NB4 (cell line): Measurements from ENCODE around the gene LCORL.
"Not testable (repeated sequence)": the region's sequence is repeated elsewhere in the genome, so short reads cannot be mapped to it uniquely, and the experiment has no call there.

Experiments
- DNase-seq: peaks from one replicate; pipeline ENCODE4 v3.0.0; 2010; ENCODE audit warnings: low read depth
- H3K4me3 ChIP-seq: one replicate; pipeline ENCODE4 v1.5.1; 2011; ENCODE audit warnings: mild to moderate bottlenecking, low read depth, low read length, moderate library complexity
- MYC ChIP-seq: IDR thresholded peaks from 2 replicates; pipeline ENCODE4 v1.6.1; 2011; ENCODE audit warnings: low read depth, low read length
- POLR2A ChIP-seq: IDR thresholded peaks from 2 replicates; pipeline ENCODE4 v1.6.1; 2011; ENCODE audit warnings: mild to moderate bottlenecking; ENCODE audit not compliant: insufficient read length; ENCODE audit errors: extremely low read depth
- TF ChIP-seq, protein P1 (sequence below): IDR thresholded peaks from 2 replicates; pipeline ENCODE4 v1.6.1; 2011; ENCODE audit warnings: low read depth, low read length
- TF ChIP-seq, protein P2 (sequence below): IDR thresholded peaks from one replicate; pipeline ENCODE4 v1.5.1; 2012; ENCODE audit warnings: low read depth, low read length

The LCORL gene

DNA sequence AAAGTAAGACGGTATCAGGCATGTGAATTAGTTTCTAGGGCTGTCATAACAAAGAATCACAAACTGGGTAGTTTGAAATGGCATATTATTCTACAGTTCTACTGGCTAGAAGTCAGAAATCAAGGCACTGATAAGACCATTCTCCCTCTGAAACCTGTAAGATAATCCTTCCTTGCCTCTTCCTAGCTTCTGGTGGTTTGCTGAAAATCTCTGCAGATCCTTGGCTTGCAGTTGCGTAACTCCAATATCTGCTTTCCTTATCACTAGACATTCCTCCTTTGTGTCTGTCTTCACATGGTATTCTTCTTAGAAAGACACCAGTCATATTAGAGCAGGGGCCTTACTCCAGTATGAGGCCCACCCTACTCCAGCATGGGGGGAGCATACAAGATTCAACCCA lies 19.6 kb upstream of the LCORL start:
- H3K4me3 ChIP-seq, result no peak overlapping the region
- DNase-seq, result no peak
- TF ChIP-seq MYC, result no peak
- TF ChIP-seq POLR2A, result no peak
- TF ChIP-seq, protein P1, sequence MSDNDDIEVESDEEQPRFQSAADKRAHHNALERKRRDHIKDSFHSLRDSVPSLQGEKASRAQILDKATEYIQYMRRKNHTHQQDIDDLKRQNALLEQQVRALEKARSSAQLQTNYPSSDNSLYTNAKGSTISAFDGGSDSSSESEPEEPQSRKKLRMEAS, result no peak
- TF ChIP-seq, protein P2, sequence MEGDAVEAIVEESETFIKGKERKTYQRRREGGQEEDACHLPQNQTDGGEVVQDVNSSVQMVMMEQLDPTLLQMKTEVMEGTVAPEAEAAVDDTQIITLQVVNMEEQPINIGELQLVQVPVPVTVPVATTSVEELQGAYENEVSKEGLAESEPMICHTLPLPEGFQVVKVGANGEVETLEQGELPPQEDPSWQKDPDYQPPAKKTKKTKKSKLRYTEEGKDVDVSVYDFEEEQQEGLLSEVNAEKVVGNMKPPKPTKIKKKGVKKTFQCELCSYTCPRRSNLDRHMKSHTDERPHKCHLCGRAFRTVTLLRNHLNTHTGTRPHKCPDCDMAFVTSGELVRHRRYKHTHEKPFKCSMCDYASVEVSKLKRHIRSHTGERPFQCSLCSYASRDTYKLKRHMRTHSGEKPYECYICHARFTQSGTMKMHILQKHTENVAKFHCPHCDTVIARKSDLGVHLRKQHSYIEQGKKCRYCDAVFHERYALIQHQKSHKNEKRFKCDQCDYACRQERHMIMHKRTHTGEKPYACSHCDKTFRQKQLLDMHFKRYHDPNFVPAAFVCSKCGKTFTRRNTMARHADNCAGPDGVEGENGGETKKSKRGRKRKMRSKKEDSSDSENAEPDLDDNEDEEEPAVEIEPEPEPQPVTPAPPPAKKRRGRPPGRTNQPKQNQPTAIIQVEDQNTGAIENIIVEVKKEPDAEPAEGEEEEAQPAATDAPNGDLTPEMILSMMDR, result no peak

DNA sequence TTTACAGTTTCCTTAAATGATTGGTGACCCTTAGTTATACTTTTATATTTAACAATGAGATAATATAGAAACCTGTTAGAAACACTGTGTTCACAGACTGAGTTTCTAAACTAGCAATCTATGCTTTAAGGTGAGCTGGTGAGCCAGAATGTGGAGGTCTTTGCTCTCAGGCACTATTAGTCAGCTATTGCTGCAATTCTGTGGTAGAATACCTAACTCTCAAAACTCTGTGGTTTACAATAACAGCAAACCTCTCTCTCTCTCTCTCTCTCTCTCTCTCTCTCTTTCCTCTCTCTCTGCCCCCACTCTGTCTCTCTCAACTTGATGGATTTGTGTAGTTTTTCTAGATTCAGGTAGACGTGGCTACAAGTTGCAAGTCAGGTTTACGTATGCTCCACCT lies 17.6 kb upstream of the LCORL start:
- peak; percentile 60 for DNase-seq
- TF ChIP-seq, protein P2, result no peak
- TF ChIP-seq, protein P1, result no peak
- no peak for TF ChIP-seq POLR2A
- no peak for TF ChIP-seq MYC
- H3K4me3 ChIP-seq, result no peak overlapping the region

DNA sequence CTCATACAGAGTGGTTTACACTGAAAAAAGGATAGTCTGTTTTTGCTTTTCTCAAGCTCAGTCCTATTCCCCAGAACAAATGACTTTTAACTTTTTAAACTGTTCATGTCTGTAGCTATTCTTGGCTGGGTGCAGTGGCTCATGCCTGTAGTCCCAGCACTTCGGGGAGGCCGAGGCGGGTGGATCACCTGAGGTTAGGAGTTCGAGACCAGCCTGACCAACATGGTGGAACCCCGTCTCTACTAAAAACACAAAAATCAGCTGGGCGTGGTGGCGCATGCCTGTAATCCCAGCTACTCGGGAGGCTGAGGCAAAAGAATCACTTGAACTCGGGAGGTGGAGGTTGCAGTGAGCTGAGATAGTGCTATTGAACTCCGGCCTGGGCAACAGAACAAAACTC lies 14.8 kb upstream of the LCORL start:
- not testable (repeated sequence) for H3K4me3 ChIP-seq, DNase-seq

DNA sequence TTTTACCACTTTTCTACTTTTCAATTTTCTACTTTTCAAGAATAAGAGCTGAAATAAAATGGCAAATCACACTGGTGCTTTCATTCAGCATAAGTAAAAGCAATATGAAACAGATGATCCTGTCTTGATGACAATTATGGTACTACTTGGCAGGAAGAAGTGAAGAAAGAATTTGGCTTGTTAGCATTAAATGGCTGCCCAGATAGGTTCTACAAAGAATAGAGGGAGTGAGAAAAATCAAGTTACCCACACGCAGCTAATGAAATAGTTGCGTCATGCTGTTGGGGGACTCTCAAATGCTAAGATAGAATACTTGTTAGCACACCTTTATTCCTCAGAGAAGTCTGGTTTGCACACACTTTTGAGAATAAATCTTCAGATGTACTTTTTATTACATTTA lies 12.5 kb upstream of the LCORL start:
- peak; percentile 46 for DNase-seq
- H3K4me3 ChIP-seq, result no peak overlapping the region
- TF ChIP-seq, protein P1, result no peak
- no peak for TF ChIP-seq MYC
- TF ChIP-seq, protein P2, result no peak
- no peak for TF ChIP-seq POLR2A

DNA sequence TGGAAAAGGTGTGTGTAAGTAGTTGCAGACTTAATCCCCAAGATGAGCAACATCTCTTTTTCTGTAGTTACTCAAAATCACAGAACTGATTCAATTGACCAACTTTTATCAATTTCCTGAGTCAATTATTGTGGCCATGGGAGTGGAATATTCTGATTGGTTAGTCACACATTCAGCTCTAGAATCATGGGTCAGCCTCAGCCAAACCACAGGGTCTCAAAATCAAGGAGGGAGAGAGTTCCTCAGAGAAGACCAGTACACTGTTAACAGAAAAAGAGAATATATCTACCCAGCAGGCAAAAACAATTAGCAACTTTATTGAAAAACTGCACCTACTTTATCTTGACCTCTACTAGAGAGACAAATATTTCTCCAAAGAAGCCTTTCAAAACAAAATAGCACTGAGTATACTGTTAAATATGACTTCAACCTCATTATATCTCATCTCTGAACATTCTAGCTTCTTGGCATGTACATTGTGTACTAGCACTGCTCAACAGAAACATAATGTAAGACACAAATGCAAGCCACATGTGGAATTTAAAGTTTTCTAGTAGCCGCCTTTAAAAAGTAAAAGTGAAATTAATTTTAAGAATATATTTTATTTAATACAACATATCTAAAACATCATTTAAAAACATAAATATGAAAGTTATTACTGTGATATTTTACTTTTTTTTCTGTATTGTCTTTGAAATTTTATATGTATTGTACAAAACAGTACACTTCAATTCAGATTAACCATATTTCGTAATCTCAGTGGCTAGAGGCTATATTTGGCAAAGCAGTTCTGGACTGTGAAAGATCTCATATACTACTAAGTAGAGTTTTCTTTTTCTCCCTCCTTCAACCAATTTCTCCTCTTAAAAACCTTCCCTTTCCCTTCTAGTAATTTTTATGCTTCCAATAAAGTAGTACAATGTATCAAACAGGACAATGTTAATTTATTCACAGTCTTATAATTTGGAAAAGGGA lies 11.8 kb upstream of the LCORL start:
- no peak overlapping the region for H3K4me3 ChIP-seq
- DNase-seq, result peak; percentile 55
- TF ChIP-seq, protein P2, result no peak
- TF ChIP-seq, protein P1, result no peak
- TF ChIP-seq MYC, result no peak
- no peak for TF ChIP-seq POLR2A

DNA sequence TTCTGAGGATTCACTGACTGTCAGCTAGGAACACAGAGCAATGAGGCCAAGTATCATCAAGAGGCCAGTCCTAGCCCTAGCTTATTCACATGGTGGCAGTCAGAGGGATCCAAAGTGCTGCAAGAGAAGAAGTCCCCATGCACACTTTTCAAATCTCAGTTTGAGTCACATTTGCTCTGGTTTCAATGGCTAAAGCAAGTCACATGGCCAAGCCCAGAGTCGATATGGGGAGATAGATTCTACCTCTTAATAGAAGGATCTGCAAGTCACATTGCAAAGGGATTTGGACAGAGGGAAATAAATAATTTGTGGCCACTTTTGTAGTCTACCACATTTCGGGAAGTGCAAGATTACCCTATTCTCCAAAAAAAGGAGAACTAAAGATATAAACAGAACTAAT lies 3.7 kb upstream of the LCORL start:
- DNase-seq, result no peak
- TF ChIP-seq, protein P2, result no peak
- TF ChIP-seq POLR2A (no peak), MYC (no peak)
- TF ChIP-seq, protein P1, result no peak
- no peak overlapping the region for H3K4me3 ChIP-seq
